ENCODE results near the gene PTPRZ1.

- TF ChIP-seq POLR2A (IDR thresholded peaks at IDR 0.05; ENCODE audit: low read length) (no peak), TP53 (CRISPR knock-in tag; IDR thresholded peaks at IDR 0.05) (no peak)
Observed at GRCh38 chr7:121873289-121874194, 581 bp downstream of the PTPRZ1 start.
